Retinal pigment epithelial cell (primary cell): ENCODE data around the gene CD247.

Experiments
- DNase-seq: peaks from one replicate; pipeline ENCODE4 v3.0.0-alpha.2; 2010; ENCODE audit warnings: low read depth
- H3K4me3 ChIP-seq: 2 replicates; pipeline ENCODE4 v1.5.1; 2011; ENCODE audit warnings: mild to moderate bottlenecking, low read length, control low read depth, moderate library complexity
- CTCF ChIP-seq: conservative IDR thresholded peaks from 2 replicates; pipeline ENCODE4 v1.5.1; 2011; ENCODE audit warnings: low read depth, low read length, control low read depth, inconsistent platforms

The CD247 gene

GRCh38 chr1:167463080-167463479 is 55.2 kb downstream of the CD247 start:
- TF ChIP-seq CTCF: no peak
- no peak for DNase-seq

GRCh38 chr1:167462341-167462740 is 56.0 kb downstream of the CD247 start:
- no peak overlapping the region for H3K4me3 ChIP-seq
- no peak for DNase-seq

More at GRCh38 chr1:167463080-167463479, 55.2 kb downstream of the CD247 start:
- no peak overlapping the region for H3K4me3 ChIP-seq

GRCh38 chr1:167460836-167461235 is 57.5 kb downstream of the CD247 start:
- no peak overlapping the region for H3K4me3 ChIP-seq
- DNase-seq: no peak
- no peak for TF ChIP-seq CTCF

More at GRCh38 chr1:167462341-167462740, 56.0 kb downstream of the CD247 start:
- no peak for TF ChIP-seq CTCF

GRCh38 chr1:167457936-167458584 is 60.3 kb downstream of the CD247 start:
- no peak for DNase-seq
- no peak for TF ChIP-seq CTCF

GRCh38 chr1:167456926-167457325 is 61.4 kb downstream of the CD247 start:
- H3K4me3 ChIP-seq: no peak overlapping the region
- TF ChIP-seq CTCF: no peak
- DNase-seq: no peak

More at GRCh38 chr1:167457936-167458584, 60.3 kb downstream of the CD247 start:
- H3K4me3 ChIP-seq: no peak overlapping the region

GRCh38 chr1:167456524-167456923 is 61.8 kb downstream of the CD247 start:
- TF ChIP-seq CTCF: no peak
- H3K4me3 ChIP-seq: no peak overlapping the region
- no peak for DNase-seq

GRCh38 chr1:167455786-167456446 is 62.4 kb downstream of the CD247 start:
- no peak for TF ChIP-seq CTCF
- DNase-seq: no peak
- H3K4me3 ChIP-seq: peak overlapping the region; percentile 59
